ENCODE data around the gene PYROXD2. TPM values are rescaled to one million over a fixed set of nuclear protein-coding genes. Genes with fewer than 3 reads are reported as not detected.

PYROXD2 gene
- total and polyA plus RNA-seq, 12 donors = 4.6 to 70.6 (median 28.3) TPM

- Histone ChIP-seq H3K4me3 (no peak overlapping the region), H3K27me3 (no peaks in the 10 kb centered on the region), H3K4me1 (replicated peaks in 1 of 2) (peaks cover 8 to 10% of the 10 kb centered on the region in 2 donors), H3K27ac (no peak overlapping the region), H3K9me3 (replicated peaks in 1 of 3) (no peaks in the 10 kb centered on the region), H3K36me3 (replicated peaks in 1 of 2) (peaks cover 0 to 45% of the 10 kb centered on the region in 2 donors)
- TF ChIP-seq POLR2A (IDR thresholded peaks at IDR 0.05) (no peak), CTCF (IDR thresholded peaks at IDR 0.05) (no peak)
- WGBS, 4 donors = 92 to 97% (median 93%) methylated on average over 16 to 17 of the region's 17 CpGs
- intact Hi-C loops (cut with DNase I) = no loop called here
- DNase-seq = peak in 1 of 7 donors; percentile 45
Observed at GRCh38 chr10:98419469-98420261, 4.7 kb upstream of the PYROXD2 start.

GRCh38 chr10:98418665-98419468 is 3.9 kb upstream of the PYROXD2 start:
- WGBS, 4 donors = 89 to 95% (median 93%) methylated on average over 6 to 18 of the region's 18 CpGs
- Histone ChIP-seq H3K36me3 (replicated peaks in 1 of 2) (peaks cover 0 to 42% of the 10 kb centered on the region in 2 donors), H3K27me3 (no peaks in the 10 kb centered on the region), H3K9me3 (replicated peaks in 1 of 3) (no peaks in the 10 kb centered on the region), H3K4me3 (no peak overlapping the region), H3K27ac (no peak overlapping the region), H3K4me1 (replicated peaks in 1 of 2) (peaks cover 16 to 18% of the 10 kb centered on the region in 2 donors)
- DNase-seq = peak in 2 of 7 donors; percentile 6 to 34
- intact Hi-C loops (cut with DNase I) = no loop called here
- no peak for TF ChIP-seq POLR2A (IDR thresholded peaks at IDR 0.05)
- TF ChIP-seq CTCF (IDR thresholded peaks at IDR 0.05) = no peak

- Histone ChIP-seq H3K9me3 (replicated peaks in 1 of 3) (no peaks in the 10 kb centered on the region), H3K36me3 (replicated peaks in 1 of 2) (peaks cover 0 to 34% of the 10 kb centered on the region in 2 donors), H3K4me1 (replicated peaks in 1 of 2) (peaks cover 16 to 22% of the 10 kb centered on the region in 2 donors), H3K4me3 (no peak overlapping the region), H3K27me3 (no peaks in the 10 kb centered on the region), H3K27ac (no peak overlapping the region)
- TF ChIP-seq POLR2A (IDR thresholded peaks at IDR 0.05) (no peak), CTCF (IDR thresholded peaks at IDR 0.05) (no peak)
- intact Hi-C loops (cut with DNase I) = no loop called here
- 92 to 93% (median 93%) methylated on average over 15 to 21 of the region's 21 CpGs for WGBS, 4 donors
- peak in 1 of 7 donors; percentile 45 for DNase-seq
Observed at GRCh38 chr10:98417973-98418664, 3.1 kb upstream of the PYROXD2 start.
